GM04504 (cell line): ENCODE results near the gene USP30.
"Not testable (repeated sequence)": the region's sequence is repeated elsewhere in the genome, so short reads cannot be mapped to it uniquely, and the experiment has no call there.

Experiments used
- DNase-seq: peaks from one replicate; pipeline ENCODE4 v3.0.0-alpha.2; 2012; ENCODE audit warnings: low read depth

Gene USP30, protein sequence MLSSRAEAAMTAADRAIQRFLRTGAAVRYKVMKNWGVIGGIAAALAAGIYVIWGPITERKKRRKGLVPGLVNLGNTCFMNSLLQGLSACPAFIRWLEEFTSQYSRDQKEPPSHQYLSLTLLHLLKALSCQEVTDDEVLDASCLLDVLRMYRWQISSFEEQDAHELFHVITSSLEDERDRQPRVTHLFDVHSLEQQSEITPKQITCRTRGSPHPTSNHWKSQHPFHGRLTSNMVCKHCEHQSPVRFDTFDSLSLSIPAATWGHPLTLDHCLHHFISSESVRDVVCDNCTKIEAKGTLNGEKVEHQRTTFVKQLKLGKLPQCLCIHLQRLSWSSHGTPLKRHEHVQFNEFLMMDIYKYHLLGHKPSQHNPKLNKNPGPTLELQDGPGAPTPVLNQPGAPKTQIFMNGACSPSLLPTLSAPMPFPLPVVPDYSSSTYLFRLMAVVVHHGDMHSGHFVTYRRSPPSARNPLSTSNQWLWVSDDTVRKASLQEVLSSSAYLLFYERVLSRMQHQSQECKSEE

DNA sequence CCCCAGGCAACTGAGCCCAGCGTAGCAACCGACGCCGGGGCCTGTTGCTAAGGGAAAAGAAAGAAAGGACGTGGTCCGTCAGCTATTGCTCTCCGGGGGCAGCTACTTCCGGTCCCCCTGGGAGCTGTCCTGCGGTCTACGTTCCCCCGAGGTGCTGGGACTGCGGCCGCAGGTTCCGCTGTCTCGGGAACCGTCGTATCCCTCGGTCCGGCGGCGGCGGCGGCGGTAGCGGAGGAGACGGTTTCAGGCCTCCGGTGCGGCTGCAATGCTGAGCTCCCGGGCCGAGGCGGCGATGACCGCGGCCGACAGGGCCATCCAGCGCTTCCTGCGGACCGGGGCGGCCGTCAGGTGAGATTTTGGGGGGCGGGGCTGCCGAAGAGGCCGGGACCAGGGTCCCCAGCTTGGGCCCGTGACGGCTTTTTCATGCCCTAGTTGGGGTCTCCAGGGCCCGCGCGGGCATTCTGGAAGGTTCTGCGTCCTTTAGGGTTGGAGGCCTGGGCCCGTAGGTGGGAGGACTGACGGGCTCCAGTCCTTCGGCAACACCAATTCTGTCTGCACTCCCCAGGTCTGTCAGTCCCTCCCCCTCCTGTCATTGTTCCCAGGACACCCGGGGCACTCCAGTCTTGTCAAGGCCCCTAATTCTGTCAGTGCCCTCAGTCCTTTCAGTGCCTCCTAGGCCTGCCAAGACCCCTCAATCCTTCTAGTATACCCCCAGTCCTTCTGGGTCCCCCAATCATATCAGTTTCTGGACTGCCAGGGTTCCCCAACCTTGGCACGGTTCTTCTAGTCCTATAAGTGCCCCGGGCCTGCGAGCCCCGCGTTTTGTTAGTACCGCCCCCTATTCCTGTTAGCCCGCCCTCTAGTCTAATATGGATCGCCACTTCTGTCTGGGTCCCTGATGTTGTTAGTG is at the start of gene USP30:
TSS of gene USP30 (plus strand) at position 163 of the 910 bp plus-strand sequence. CDS start at position 266, 103 bp downstream.
- DNase-seq, result peak; percentile 62

DNA sequence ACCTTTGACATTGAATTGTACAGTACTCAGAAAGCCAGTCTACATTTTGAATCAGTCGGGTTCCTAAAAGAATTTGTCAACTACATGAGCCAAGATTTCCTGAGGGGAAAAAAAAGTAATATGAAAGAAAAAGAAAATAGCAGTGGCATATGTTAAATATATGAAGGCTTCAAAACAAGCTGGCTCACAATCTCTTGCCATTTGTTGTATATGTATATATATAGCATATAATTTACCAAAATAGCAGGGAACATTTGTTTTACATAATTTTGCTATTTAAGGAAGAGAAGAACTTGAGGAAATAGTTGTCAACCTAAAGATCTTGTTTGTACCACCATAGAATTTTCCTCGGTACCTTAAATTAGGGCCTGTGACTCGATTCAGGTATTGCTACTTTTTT is 48.4 kb upstream of the USP30 start:
- no peak for DNase-seq

DNA sequence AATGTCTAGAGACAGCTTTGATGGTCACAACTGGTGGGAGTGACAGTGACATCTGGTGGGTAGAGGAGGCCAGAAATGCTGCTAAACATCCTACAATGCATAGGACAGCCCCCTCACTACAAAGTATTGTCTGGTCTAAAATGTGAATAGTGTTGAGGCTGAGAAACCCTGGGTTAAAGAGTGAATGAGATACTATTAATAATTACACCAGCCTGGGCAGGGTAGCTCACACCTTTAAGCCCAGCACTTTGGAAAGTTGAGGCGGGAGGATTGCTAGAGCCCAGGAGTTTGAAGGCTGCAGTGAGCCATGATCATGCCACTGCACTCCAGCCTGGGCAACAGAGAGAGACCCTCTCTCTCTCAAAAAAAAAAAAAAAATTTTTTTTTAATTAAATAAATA is 42.6 kb upstream of the USP30 start:
- no peak for DNase-seq

- no peak for DNase-seq
Observed at GRCh38 chr12:109010259-109010658, 42.1 kb upstream of the USP30 start.

DNA sequence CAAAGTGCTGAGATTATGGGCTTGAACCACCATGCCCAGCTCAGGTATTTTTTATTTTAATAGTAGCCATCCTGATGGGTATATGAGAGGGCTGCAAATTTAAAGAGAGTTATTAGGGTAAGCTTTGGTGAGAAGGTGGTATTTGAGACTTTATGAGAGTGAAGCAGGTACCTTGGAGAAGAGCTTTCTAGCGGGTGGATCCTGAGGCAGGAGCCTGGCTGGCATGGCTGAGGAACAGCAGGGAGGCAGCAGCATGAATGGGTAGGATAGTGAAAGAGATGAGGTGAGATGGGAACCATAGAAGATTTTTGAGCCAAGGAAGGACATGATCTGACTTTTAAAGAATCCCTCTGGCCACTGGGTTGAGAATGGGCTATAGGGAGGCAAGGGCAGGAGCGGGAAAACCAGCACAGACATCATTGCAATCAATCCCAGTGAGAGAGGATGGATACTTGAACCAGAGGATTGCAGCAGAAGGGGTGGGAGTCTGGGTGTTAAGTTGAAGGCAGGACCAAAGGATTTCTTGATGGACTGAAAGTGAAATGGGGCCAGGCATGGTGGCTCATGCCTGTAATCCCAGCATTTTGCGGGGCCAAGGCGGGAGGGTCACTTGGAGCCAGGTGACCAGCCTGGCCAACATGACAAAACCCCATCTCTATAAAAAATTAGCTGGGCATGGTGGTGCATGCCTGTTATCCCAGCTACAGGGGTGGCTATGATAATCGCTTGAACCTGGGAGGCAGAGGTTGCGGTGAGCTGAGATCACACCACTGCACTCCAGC is 37.2 kb upstream of the USP30 start:
- no peak for DNase-seq

- DNase-seq, result no peak
Observed at GRCh38 chr12:109016016-109016415, 36.4 kb upstream of the USP30 start.

GRCh38 chr12:109016978-109017377 is 35.4 kb upstream of the USP30 start:
- DNase-seq, result no peak

DNA sequence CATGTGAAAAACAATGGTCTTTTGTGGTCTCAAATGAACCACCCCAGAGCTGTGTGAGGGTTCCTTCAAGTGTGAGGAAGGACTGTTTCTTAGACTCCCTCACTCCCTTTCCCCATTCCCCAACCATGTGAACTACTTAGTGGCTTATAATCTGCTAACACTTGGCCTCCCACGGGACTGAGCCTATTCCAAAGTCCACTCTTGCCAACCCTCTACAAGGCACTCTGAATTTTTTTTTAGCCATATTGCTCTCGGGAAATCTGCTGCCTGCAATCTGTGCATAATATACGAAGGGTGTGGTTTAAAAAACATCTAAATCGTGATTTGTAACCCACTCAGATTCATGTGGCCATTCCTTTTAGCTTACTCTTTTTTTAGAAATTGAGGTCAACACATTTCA is 34.1 kb upstream of the USP30 start:
- DNase-seq, result no peak

GRCh38 chr12:109020146-109020795 is 32.1 kb upstream of the USP30 start:
- no peak for DNase-seq

- peak; percentile 40 for DNase-seq
Observed at GRCh38 chr12:109020796-109021380, 31.5 kb upstream of the USP30 start, which contains the start of gene SVOP. Gene SVOP (minus strand): TSS chr12:109021068. CDS start chr12:109020868, 200 bp downstream.

DNA sequence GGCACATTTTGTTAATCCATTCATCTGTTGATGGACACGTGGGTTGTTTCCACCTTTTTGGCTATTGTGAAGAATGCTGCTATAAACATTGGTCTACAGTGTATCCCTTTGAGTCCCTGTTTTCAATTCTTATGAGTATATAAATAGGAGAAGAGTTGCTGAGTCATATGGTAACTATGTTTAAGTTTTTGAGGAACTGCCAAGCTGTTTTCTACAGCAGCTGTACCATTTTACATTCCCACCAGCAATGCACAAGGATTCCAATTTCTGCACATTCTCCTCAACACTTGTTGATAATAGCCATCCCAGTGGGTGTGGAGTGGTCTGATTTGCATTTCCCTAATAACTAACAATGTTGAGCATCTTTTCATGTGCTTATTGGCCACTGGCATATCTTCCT is 24.6 kb upstream of the USP30 start:
- no peak for DNase-seq

- not testable (repeated sequence) for DNase-seq
Observed at GRCh38 chr12:109028624-109029023, 23.8 kb upstream of the USP30 start.

- DNase-seq, result no peak
Observed at GRCh38 chr12:109029411-109029810, 23.0 kb upstream of the USP30 start.

DNA sequence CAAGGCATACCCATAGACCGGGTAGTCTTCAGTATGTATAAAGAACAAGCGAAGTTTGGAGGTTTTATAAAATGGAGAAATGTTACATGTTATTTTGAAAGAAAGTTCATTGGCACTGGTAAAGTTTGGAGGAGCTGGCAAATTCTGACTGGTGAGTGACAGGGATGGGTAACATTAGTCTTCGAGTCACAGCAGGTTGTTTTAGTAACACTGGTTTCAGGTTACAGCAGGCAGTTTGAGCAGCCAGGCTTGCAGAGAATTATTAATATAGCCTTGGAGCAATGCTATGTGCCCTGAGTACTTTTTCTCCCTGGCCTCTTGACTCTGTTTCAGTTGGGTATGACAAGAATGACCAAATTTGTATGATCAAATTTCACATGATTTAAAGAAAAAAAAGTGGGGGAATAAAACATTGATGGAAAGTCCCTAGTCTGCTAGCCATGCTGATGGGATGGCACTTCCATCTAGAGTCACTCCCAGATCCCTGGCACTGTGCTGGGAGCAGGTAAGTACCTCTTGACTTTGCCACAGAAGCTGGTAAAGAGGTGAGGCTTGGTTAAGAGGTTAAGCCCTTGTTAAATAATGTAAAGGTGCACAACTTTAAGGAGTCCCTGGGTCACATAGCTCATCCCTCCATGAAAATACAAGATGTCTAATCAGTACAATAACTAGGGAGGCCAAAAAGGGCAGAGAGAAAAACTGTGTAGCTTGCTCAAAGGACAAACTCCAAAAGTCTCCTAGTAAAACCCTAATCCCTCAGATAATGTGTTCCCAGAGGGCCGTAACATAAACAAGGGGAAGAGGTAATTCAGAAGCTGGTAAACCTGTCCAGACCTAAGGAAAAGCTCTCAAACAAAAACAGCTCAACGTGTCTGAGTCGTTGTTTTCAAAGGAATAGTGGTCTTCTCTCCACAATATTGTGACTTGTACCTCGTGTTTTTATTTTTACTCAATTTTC is 18.9 kb upstream of the USP30 start:
- no peak for DNase-seq

GRCh38 chr12:109036975-109037374 is 15.4 kb upstream of the USP30 start:
- DNase-seq, result no peak

- no peak for DNase-seq
Observed at GRCh38 chr12:109044241-109044640, 8.1 kb upstream of the USP30 start.

DNA sequence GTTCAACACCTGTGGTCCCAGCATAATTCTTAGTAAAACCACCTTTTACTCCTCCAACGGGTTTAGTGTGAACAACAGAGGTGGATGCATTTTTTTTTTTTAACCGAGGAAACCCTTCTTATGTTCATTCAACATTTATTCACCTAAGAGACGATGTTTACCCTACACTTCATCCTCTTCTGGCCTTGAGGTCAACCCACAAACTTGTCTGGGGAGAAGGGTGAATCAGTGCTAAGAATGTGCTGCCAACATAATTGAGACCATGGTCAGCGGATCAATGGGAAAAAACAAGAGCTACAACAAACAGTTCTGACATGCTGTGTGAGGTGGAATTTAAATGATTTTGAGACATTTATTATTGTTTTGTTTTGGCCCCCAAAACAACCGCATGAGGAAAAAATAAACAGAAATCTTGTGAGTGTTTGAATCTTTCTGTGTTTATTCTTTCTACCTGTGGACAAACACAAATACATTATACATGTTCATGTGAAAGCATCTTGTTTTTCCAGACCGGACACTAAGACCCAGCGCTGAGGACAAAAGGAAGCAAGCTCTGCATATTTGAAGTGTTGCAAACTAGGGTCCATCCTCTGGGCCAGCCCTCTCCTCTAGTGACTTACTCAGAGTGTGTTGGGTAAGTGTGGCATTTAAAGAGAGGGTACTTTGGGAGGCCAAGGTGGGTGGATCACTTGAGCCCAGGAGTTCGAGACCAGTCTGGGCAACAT is 5.1 kb upstream of the USP30 start:
- no peak for DNase-seq

- not testable (repeated sequence) for DNase-seq
Observed at GRCh38 chr12:109048706-109049105, 3.7 kb upstream of the USP30 start.

DNA sequence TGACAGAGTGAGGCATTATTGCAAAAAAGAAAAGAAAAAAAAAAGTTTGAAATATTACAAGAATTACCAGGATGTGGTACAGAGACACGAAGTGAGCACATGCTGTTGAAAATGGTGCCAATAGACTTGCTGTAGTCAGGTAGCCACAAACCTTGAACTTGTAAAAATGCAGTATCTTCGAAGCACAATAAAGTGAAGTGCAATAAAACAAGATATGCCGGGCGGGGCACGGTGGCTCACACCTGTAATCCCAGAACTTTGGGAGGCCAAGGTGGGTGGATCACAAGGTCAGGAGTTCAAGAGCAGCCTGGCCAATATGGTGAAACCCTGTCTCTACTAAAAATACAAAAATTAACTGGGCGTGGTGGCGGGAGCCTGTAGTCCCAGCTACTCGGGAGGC is 2.6 kb upstream of the USP30 start:
- DNase-seq, result not testable (repeated sequence)
